Pancreas (tissue), 10 donors: ENCODE results near the gene STAT3. TPM values are rescaled to one million over a fixed set of nuclear protein-coding genes. Genes with fewer than 3 reads are reported as not detected.

Source experiments
- ATAC-seq, 4 donors: fragments of 200-7000 bp; cut with Tn5 transposase; one replicate each; pipeline versions ENCODE4 v1.8.0 to v1.9.1; 2020; ENCODE audit warnings: mild to moderate bottlenecking in 4 of 4, moderate library complexity in 4 of 4
- DNase-seq, 6 donors: peaks; one replicate each; pipeline ENCODE4 v3.0.0-alpha.2; 2020
- FAIRE-seq: peaks from 2 replicates; lab custom pipeline; 2012; peaks lifted over from hg19 to GRCh38; lab: Jason Lieb, UNC
- H3K27ac ChIP-seq, 4 donors: fragments of 200-600 bp; sonication (generic); 1 replicate in 3 of 4; 2 replicates in 1 of 4; pipeline versions ENCODE4 v1.5.0 to v1.8.0; 2020
- H3K27me3 ChIP-seq, 4 donors: fragments of 200-600 bp; one replicate each; pipeline ENCODE4 v1.8.0; 2021
- H3K36me3 ChIP-seq, 3 donors: fragments of 200-600 bp; sonication (generic) in 1 of 3; one replicate each; pipeline versions ENCODE4 v1.5.0 to v1.8.0; 2020 to 2021
- H3K4me1 ChIP-seq, 3 donors: fragments of 200-600 bp; one replicate each; pipeline ENCODE4 v1.8.0; 2021
- H3K4me3 ChIP-seq, 4 donors: fragments of 200-600 bp; sonication (generic) in 2 of 4; one replicate each; pipeline versions ENCODE4 v1.5.0 to v1.8.0; 2020 to 2021
- H3K9me3 ChIP-seq, 4 donors: fragments of 200-600 bp; one replicate each; pipeline ENCODE4 v1.8.0; 2021
- WGBS, 2 donors: extraction: QIAGEN DNeasy Blood & Tissue Kit; methylation state at CpG; one replicate each; pipeline ENCODE4 v1.1.7; 2013; 5-methylcytosine and 5-hydroxymethylcytosine counted together
- intact Hi-C, 3 donors: fragments of 100-400 bp; cut with DNase I; formaldehyde crosslinking; loops; one replicate each; pipeline versions ENCODE4 v1.11.1 to v1.14.2; 2022
- polyA plus RNA-seq, 2 donors: library from polyadenylated mRNA; stranded (reverse); fragments of 200-250 nt; gene quantifications; one replicate each; pipeline ENCODE4 v1.2.3, GENCODE V29; 2013
- total RNA-seq, 6 donors: library from RNA; stranded (reverse); fragmentation: NEBNext Ultra II Directional in 4 of 6; extraction: Animal tissue kit (Norgen Biotek cat#: 25700) in 4 of 6; gene quantifications; one replicate each; pipeline versions ENCODE4 v1.2.1 to v1.2.4, GENCODE V29; 2021 to 2023
- TF ChIP-seq, protein P1 (sequence below), 4 donors: fragments of 200-600 bp; sonication (generic) in 3 of 4; IDR thresholded peaks; one replicate each; pipeline versions ENCODE4 v1.5.0 to v1.8.0; 2021; ENCODE audit warnings: antibody characterized with exemption in 4 of 4
- donor health status: healthy with polysubstance abuse.
- donor health status: DM: no; HTN: no; CAD: no; lungs with moderate emphysema.
- donor health status: DM: no; HTN: no; CAD: no.
- donor health status: control.
- donor health status: control.
- donor health status: Bipolar disorder and iron deficiency.
- donor health status: DM: yes; HTN: yes; CAD: no.
- donor health status: DM: no; HTN: no; CAD: no.
- donor health status: DM: no; HTN: no; CAD: no.
- donor health status: DM: yes; HTN: yes; CAD: no.

The STAT3 gene
- total and polyA plus RNA-seq, 8 donors: 37.9 to 127 (median 70.6) TPM

DNA sequence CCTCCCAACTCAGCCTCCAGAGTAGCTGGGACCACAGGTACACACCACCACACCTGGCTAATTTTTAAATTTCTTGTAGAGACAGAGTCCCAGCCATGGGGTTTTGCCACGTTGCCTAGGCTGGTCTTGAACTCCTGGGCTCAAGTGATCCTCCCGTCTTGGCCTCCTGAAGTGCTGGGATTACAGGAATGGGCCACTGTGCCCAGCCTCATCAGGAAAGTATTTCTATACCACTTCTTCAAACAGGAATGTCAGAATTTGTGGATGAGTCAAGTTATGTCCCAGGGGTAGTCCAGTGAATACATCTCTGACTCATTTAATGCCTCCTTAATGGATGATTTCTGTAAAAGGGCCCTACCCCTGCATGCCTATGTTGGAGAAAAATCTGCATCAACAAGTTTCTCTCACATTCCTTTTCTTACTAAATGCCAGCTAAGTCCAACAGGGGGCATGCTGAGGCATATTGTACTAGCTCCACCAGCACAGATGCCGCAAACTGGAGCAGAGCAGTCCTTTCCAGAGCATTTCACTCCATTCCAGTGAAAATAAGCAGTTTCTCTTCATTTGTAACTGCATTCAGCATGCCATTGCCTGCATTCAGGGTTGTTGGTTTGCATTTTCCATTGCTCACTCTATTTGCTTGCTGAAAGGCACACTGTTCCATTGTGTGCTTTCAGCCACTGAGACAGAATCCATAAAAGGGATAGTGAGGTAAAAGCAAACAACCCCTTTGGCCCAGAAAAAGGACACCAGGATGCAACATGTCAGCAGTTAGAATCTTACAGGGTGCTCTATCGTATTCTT, 40.1 kb upstream of the STAT3 start:
- 35 to 39% methylated on average over 4 of the region's 4 CpGs for WGBS, 2 donors
- TF ChIP-seq, protein P1, sequence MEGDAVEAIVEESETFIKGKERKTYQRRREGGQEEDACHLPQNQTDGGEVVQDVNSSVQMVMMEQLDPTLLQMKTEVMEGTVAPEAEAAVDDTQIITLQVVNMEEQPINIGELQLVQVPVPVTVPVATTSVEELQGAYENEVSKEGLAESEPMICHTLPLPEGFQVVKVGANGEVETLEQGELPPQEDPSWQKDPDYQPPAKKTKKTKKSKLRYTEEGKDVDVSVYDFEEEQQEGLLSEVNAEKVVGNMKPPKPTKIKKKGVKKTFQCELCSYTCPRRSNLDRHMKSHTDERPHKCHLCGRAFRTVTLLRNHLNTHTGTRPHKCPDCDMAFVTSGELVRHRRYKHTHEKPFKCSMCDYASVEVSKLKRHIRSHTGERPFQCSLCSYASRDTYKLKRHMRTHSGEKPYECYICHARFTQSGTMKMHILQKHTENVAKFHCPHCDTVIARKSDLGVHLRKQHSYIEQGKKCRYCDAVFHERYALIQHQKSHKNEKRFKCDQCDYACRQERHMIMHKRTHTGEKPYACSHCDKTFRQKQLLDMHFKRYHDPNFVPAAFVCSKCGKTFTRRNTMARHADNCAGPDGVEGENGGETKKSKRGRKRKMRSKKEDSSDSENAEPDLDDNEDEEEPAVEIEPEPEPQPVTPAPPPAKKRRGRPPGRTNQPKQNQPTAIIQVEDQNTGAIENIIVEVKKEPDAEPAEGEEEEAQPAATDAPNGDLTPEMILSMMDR (IDR thresholded peaks at IDR 0.05): peak; percentile 27 to 52 (median 38)
- Histone ChIP-seq H3K27ac (no peak overlapping the region), H3K4me3 (no peak overlapping the region), H3K36me3 (no peaks in the 10 kb centered on the region), H3K27me3 (no peaks in the 10 kb centered on the region), H3K4me1 (peaks cover 0 to 6% (median 6%) of the 10 kb centered on the region in 3 donors), H3K9me3 (no peaks in the 10 kb centered on the region)
- DNase-seq (peak in 1 of 6 donors; percentile 50), ATAC-seq (peak; percentile 68 to 85 (median 85)), FAIRE-seq (no peak)
- intact Hi-C loops: loop anchor here in 1 of 3 donors (5.0 kb wide), 1 partner anchor 94 kb away; no protein-coding TSS in a partner anchor

DNA sequence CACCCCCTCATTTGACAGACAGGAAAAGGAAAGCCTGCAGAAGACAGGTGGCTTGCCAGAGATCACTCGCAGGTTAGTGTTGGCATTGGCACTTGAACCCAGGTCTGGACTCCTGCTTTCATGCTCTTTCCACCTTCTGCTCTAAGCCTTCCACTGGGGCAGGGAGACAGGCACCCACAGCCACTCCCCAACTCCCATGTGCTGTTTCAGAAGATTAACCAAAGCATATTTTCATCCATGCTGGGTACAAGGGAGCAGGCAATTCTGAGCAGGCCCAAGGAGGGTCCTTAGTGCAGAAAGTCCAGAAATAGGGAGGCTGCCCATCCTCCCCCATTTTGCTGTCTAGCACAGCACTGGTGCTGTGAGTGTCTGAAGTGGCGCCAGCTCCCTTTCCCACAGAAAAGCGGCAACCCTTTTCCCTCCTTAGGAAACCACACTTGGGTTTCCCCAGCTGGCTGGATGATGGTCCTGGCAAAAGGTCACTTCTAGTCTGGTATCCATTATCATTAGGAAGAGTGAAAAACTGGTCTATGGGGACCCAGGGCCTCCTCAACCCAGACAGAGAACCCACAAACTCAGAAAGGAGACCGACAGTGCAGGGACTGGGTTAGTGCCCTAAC, 36.9 kb upstream of the STAT3 start:
- intact Hi-C loops: loop anchor here in 2 of 3 donors (5.0 kb wide), 2 partner anchors 92 to 97 kb away; no protein-coding TSS in a partner anchor
- TF ChIP-seq, protein P1 (IDR thresholded peaks at IDR 0.05): no peak
- Histone ChIP-seq H3K27me3 (no peaks in the 10 kb centered on the region), H3K4me1 (peaks cover 0 to 4% (median 3%) of the 10 kb centered on the region in 3 donors), H3K4me3 (no peak overlapping the region), H3K36me3 (no peaks in the 10 kb centered on the region), H3K9me3 (no peaks in the 10 kb centered on the region), H3K27ac (no peak overlapping the region)
- WGBS, 2 donors: 86 to 90% methylated on average over 4 of the region's 4 CpGs
- ATAC-seq (no peak), DNase-seq (no peak), FAIRE-seq (no peak)

DNA sequence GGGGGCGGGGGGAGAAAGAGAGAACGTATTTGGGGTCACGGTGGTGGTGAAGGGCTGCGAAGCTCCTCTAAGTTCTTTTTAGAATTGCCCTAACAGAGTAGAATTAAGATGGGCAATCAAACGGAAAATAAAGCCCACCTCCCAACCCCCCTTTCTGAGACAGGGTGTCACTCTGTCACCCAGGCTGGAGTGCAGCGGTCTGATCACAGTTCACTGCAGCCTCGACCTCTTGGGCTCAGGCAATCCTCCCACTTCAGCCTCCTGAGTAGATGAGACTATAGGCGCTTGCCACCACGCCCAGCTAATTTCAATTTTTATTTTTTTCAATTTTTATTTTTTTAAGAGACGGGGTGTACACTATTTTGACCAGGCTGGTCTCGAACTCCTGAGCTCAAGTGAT, 35.5 kb upstream of the STAT3 start:
- Histone ChIP-seq H3K4me1 (no peaks in the 10 kb centered on the region), H3K9me3 (no peaks in the 10 kb centered on the region), H3K27me3 (no peaks in the 10 kb centered on the region), H3K27ac (no peak overlapping the region), H3K36me3 (no peaks in the 10 kb centered on the region), H3K4me3 (no peak overlapping the region)
- DNase-seq (no peak), FAIRE-seq (no peak), ATAC-seq (no peak)
- WGBS, 2 donors: 80 to 81% methylated on average over 11 of the region's 11 CpGs
- TF ChIP-seq, protein P1 (IDR thresholded peaks at IDR 0.05): no peak
- intact Hi-C loops: loop anchor here in 1 of 3 donors (5.0 kb wide), 1 partner anchor 94 kb away; no protein-coding TSS in a partner anchor

DNA sequence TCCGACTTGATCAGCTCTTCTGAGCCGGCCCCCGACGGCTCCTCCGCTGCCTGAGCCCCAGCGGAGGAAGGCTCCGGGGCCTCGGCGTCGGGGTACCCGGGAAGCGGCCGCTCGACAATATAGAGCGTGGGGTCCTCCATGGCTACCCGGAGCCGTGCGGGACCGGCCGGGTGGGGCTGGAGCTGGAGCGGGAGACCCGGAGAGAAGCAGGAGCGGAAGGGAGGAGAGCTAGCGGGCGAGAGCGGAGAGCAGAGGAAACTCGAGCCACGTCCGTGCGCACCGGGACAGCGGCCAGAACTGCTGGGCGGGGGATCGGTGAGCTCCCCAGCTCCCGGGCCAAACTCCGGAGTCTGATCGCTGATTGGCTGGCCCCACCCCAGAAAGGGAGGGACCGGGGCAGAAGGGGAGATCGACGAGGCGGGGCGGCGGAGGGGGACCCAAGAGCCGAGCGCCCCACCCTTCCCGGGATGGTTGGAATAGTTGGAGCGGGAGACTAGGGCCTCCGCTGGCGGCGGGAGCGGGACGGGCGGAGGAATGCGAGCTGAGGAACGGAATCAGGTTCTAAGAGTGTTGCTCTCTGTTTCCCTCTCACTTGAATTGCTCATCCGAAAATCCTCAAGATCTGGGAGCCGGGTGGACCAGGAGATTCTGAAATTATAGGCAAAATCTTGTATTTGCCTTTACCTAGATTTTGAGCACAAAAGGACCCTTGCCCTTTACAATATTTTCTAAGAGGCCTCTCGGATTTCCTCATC, 34.9 kb upstream of the STAT3 start, which contains the start of gene CAVIN1:
TSS of gene CAVIN1 (minus strand) at position 299 of the 755 bp plus-strand sequence. CDS start at position 140, 159 bp downstream.
- DNase-seq (peak; percentile 87 to 94 (median 91)), ATAC-seq (peak; percentile 88 to 92 (median 88)), FAIRE-seq (no peak)
- TF ChIP-seq, protein P1 (IDR thresholded peaks at IDR 0.05): no peak
- Histone ChIP-seq H3K27me3 (no peaks in the 10 kb centered on the region), H3K27ac (peak within 1 kb of the TSS; percentile 11 to 57 (median 50)), H3K4me1 (no peaks in the 10 kb centered on the region), H3K36me3 (no peaks in the 10 kb centered on the region), H3K4me3 (peak within 1 kb of the TSS; percentile 50 to 54 (median 51)), H3K9me3 (no peaks in the 10 kb centered on the region)
- intact Hi-C loops: loop anchor here in 1 of 3 donors (5.0 kb wide), 1 partner anchor 94 kb away; no protein-coding TSS in a partner anchor
- 3% methylated on average over 52 to 58 of the region's 58 CpGs for WGBS, 2 donors
